HCT116 (cell line): ENCODE data around the gene RFXANK.

Experiments used
- CEBPB ChIP-seq: IDR thresholded peaks from 2 replicates; pipeline ENCODE4 v1.6.1; 2012; ENCODE audit warnings: low read depth
- CTCF ChIP-seq, 3 experiments: fragments of 200-600 bp in 1 of 3; sonication (generic) in 1 of 3; IDR thresholded peaks in 2 of 3; conservative IDR thresholded peaks in 1 of 3; 2 replicates each; pipeline ENCODE4 v1.5.1; 2012 to 2017; ENCODE audit warnings: low read depth in 2 of 3, low read length in 2 of 3, antibody characterized with exemption in 1 of 3, borderline replicate concordance in 1 of 3, control low read depth in 1 of 3, mild to moderate bottlenecking in 1 of 3, mixed read lengths in 1 of 3, mixed run types in 1 of 3, moderate library complexity in 1 of 3; ENCODE audit not compliant: insufficient read depth in 1 of 3
- EZH2 ChIP-seq: fragments of 200-600 bp; sonication (generic); IDR thresholded peaks from 2 replicates; pipeline ENCODE4 v1.6.1; 2017; ENCODE audit warnings: antibody characterized with exemption, mixed run types
- MAX ChIP-seq: IDR thresholded peaks from 2 replicates; pipeline ENCODE4 v1.6.1; 2012
- POLR2A ChIP-seq: IDR thresholded peaks from 2 replicates; pipeline ENCODE4 v1.7.0; 2011; ENCODE audit warnings: borderline replicate concordance; ENCODE audit not compliant: insufficient read depth, insufficient read length; ENCODE audit errors: extremely low read depth
- POLR2AphosphoS5 ChIP-seq: IDR thresholded peaks from 2 replicates; pipeline ENCODE4 v1.6.1; 2011; ENCODE audit warnings: mild to moderate bottlenecking, low read depth, low read length, moderate library complexity
- RAD21 ChIP-seq: IDR thresholded peaks from 2 replicates; pipeline ENCODE4 v1.6.1; 2012; ENCODE audit warnings: low read depth, mild to moderate bottlenecking
- SIN3A ChIP-seq: IDR thresholded peaks from 2 replicates; pipeline ENCODE4 v1.6.1; 2012; ENCODE audit warnings: low read depth
- SRF ChIP-seq: IDR thresholded peaks from 2 replicates; pipeline ENCODE4 v1.6.1; 2012; ENCODE audit warnings: low read depth
- TCF7L2 ChIP-seq: IDR thresholded peaks from 2 replicates; pipeline ENCODE4 v1.7.0; 2011; ENCODE audit warnings: borderline replicate concordance, inconsistent platforms; ENCODE audit not compliant: insufficient read depth, insufficient read length; ENCODE audit errors: extremely low read depth
- ZBTB33 ChIP-seq: IDR thresholded peaks from 2 replicates; pipeline ENCODE4 v1.6.1; 2011; ENCODE audit warnings: mild to moderate bottlenecking, low read length, moderate library complexity; ENCODE audit not compliant: insufficient replicate concordance; ENCODE audit errors: extremely low read depth
- ZFX ChIP-seq: fragments of 450-650 bp; IDR thresholded peaks from 2 replicates; pipeline ENCODE4 v1.6.1; 2017

GRCh38 chr19:19186742-19187141 is 5.3 kb upstream of the RFXANK start:
- no peak for TF ChIP-seq POLR2A
- TF ChIP-seq CTCF (IDR thresholded peaks at IDR 0.05 in 2 of 3, conservative IDR thresholded peaks at IDR 0.05 in 1 of 3; ENCODE audit: borderline replicate concordance in 1 of 3, insufficient read depth in 1 of 3, low read depth in 2 of 3, low read length in 2 of 3), result 0 out of 6 replicates have a peak, but pooled peaks of 1 of the 3 experiments have one; percentile 1
- no peak for TF ChIP-seq ZFX
- TF ChIP-seq MAX, result no peak
- TF ChIP-seq POLR2AphosphoS5, result no peak
- TF ChIP-seq SIN3A, result no peak
- TF ChIP-seq RAD21, result no peak
- TF ChIP-seq SRF, result no peak
- no peak for TF ChIP-seq EZH2
- TF ChIP-seq ZBTB33, result no peak
- no peak for TF ChIP-seq CEBPB
- TF ChIP-seq TCF7L2, result no peak
